Right atrium auricular region (tissue), 2 donors: ENCODE results near the gene UTS2. TPM values are rescaled to one million over a fixed set of nuclear protein-coding genes. Genes with fewer than 3 reads are reported as not detected.
A peak's percentile ranks its signal among the peaks of the same experiment; 100 is the strongest.

ENCODE experiments used
- DNase-seq: peaks from one replicate; pipeline ENCODE4 v3.0.0-alpha.2; 2019; ENCODE audit warnings: low spot score
- H3K27ac ChIP-seq, 2 donors: fragments of 200-600 bp; sonication (generic); 1 replicate in 1 of 2; 2 replicates in 1 of 2; pipeline ENCODE4 v1.5.1; 2016 to 2019
- H3K27me3 ChIP-seq, 2 donors: fragments of 200-600 bp; sonication (generic); one replicate each; pipeline versions ENCODE4 v1.5.1 to v1.6.0; 2017 to 2019
- H3K36me3 ChIP-seq: fragments of 200-600 bp; sonication (generic); one replicate; pipeline ENCODE4 v1.5.1; 2016
- H3K4me1 ChIP-seq, 2 donors: fragments of 200-600 bp; sonication (generic); one replicate each; pipeline versions ENCODE4 v1.5.1 to v1.6.0; 2017 to 2019
- H3K4me3 ChIP-seq, 2 donors: fragments of 200-600 bp; sonication (generic); 1 replicate in 1 of 2; 2 replicates in 1 of 2; pipeline ENCODE4 v1.5.1; 2017 to 2019; ENCODE audit warnings: mild to moderate bottlenecking in 1 of 2, moderate library complexity in 1 of 2
- H3K9me3 ChIP-seq, 2 donors: fragments of 200-600 bp; sonication (generic); one replicate each; pipeline ENCODE4 v1.5.1; 2019
- CTCF ChIP-seq, 2 donors: fragments of 200-600 bp; sonication (generic); IDR thresholded peaks; one replicate each; pipeline ENCODE4 v1.5.1; 2019; ENCODE audit warnings: antibody characterized with exemption in 2 of 2
- total RNA-seq, 2 donors: library from RNA; depleted of rRNA; stranded (reverse); fragments of >200 nt; gene quantifications; one replicate each; pipeline ENCODE4 v1.1.0, GENCODE V29; 2016

Gene UTS2
- total RNA-seq, 2 donors from 2014 or later = not detected

- Histone ChIP-seq H3K27me3 (no peaks in the 10 kb centered on the region), H3K4me1 (no peaks in the 10 kb centered on the region), H3K4me3 (no peak overlapping the region), H3K36me3 (peaks cover 96% of the 10 kb centered on the region), H3K27ac (no peak overlapping the region), H3K9me3 (peaks cover 0 to 22% of the 10 kb centered on the region in 2 donors)
- no peak for DNase-seq
- TF ChIP-seq CTCF (IDR thresholded peaks at IDR 0.05) = no peak
Measured at GRCh38 chr1:7839526-7839925, 13.3 kb downstream of the UTS2 start.

- H3K36me3 ChIP-seq = peaks cover 88% of the 10 kb centered on the region
- TF ChIP-seq CTCF (IDR thresholded peaks at IDR 0.05) = no peak
- no peaks in the 10 kb centered on the region for H3K27me3 ChIP-seq
- no peaks in the 10 kb centered on the region for H3K4me1 ChIP-seq
- H3K27ac ChIP-seq = no peak overlapping the region
- H3K9me3 ChIP-seq = peaks cover 0 to 22% of the 10 kb centered on the region in 2 donors
- no peak for DNase-seq
- H3K4me3 ChIP-seq = no peak overlapping the region
Measured at GRCh38 chr1:7838714-7839113, 14.2 kb downstream of the UTS2 start.

- Histone ChIP-seq H3K9me3 (peaks cover 0 to under 1% of the 10 kb centered on the region in 2 donors), H3K36me3 (peaks cover 56% of the 10 kb centered on the region)
- TF ChIP-seq CTCF (IDR thresholded peaks at IDR 0.05) = no peak
Measured at GRCh38 chr1:7833035-7833434, 19.8 kb downstream of the UTS2 start.

GRCh38 chr1:7831458-7831857, 21.4 kb downstream of the UTS2 start:
- H3K4me3 ChIP-seq = no peak overlapping the region
- no peak for DNase-seq
- no peak overlapping the region for H3K27ac ChIP-seq
- TF ChIP-seq CTCF (IDR thresholded peaks at IDR 0.05) = no peak
- H3K9me3 ChIP-seq = no peaks in the 10 kb centered on the region
- no peaks in the 10 kb centered on the region for H3K27me3 ChIP-seq
- H3K4me1 ChIP-seq = no peaks in the 10 kb centered on the region
- H3K36me3 ChIP-seq = peaks cover 55% of the 10 kb centered on the region

More at GRCh38 chr1:7833035-7833434, 19.8 kb downstream of the UTS2 start:
- Histone ChIP-seq H3K27me3 (no peaks in the 10 kb centered on the region), H3K27ac (no peak overlapping the region), H3K4me1 (no peaks in the 10 kb centered on the region), H3K4me3 (no peak overlapping the region)
- DNase-seq = no peak

- no peak overlapping the region for H3K27ac ChIP-seq
- no peak for TF ChIP-seq CTCF (IDR thresholded peaks at IDR 0.05)
- H3K4me1 ChIP-seq = no peaks in the 10 kb centered on the region
- no peak for DNase-seq
- H3K36me3 ChIP-seq = peaks cover 78% of the 10 kb centered on the region
- H3K27me3 ChIP-seq = no peaks in the 10 kb centered on the region
- H3K4me3 ChIP-seq = peak overlapping the region in 1 of 2 donors; percentile 25
- H3K9me3 ChIP-seq = no peaks in the 10 kb centered on the region
Measured at GRCh38 chr1:7827126-7827955, 25.5 kb downstream of the UTS2 start.
